ENCODE results near the gene C11orf68.

- TF ChIP-seq ZNF19 (tag by site-specific recombination; IDR thresholded peaks at IDR 0.05; ENCODE audit: low read depth) (no peak), ZNF112 (tag by site-specific recombination; IDR thresholded peaks at IDR 0.05) (no peak), YY1 (tag by site-specific recombination; IDR thresholded peaks at IDR 0.05) (no peak), BCL11B (tag by site-specific recombination; IDR thresholded peaks at IDR 0.05; ENCODE audit: low read depth) (no peak), CTCF (tag by site-specific recombination; IDR thresholded peaks at IDR 0.05) (no peak), ZNF423 (tag by site-specific recombination; IDR thresholded peaks at IDR 0.05) (no peak), PRDM4 (tag by site-specific recombination; IDR thresholded peaks at IDR 0.05) (no peak), ZNF280D (tag by site-specific recombination; IDR thresholded peaks at IDR 0.05) (no peak), ATF2 (tag by site-specific recombination; IDR thresholded peaks at IDR 0.05; ENCODE audit: low read depth) (no peak), MZF1 (tag by site-specific recombination; IDR thresholded peaks at IDR 0.05; ENCODE audit: borderline replicate concordance) (no peak), ZSCAN30 (tag by site-specific recombination; IDR thresholded peaks at IDR 0.05) (no peak), ZNF350 (tag by site-specific recombination; IDR thresholded peaks at IDR 0.05) (no peak), ZNF211 (tag by site-specific recombination; IDR thresholded peaks at IDR 0.05; ENCODE audit: low read depth) (no peak), REPIN1 (tag by site-specific recombination; IDR thresholded peaks at IDR 0.05; ENCODE audit: low read depth) (no peak)
These were observed 50.0 kb downstream of the C11orf68 start for GRCh38 chr11:65868907-65869306.

Data from HEK293 (cell line).